Gastrocnemius medialis (tissue), 4 donors: ENCODE results near the gene CRACDL. TPM values are rescaled to one million over a fixed set of nuclear protein-coding genes. Genes with fewer than 3 reads are reported as not detected.

Experiments
- ATAC-seq, 2 donors: fragments of 150-250 bp; one replicate each; pipeline ENCODE4 v1.9.1; 2016
- DNase-seq, 2 donors: peaks; one replicate each; pipeline ENCODE4 v3.0.0-alpha.2; 2019
- H3K27ac ChIP-seq, 4 donors: fragments of 200-600 bp; sonication (generic); 1 replicate in 1 of 4; 2 replicates in 3 of 4; pipeline ENCODE4 v1.5.1; 2016 to 2018; ENCODE audit warnings: mild to moderate bottlenecking in 2 of 4, moderate library complexity in 1 of 4
- H3K27me3 ChIP-seq, 3 donors: fragments of 200-600 bp; sonication (generic) in 2 of 3; 1 replicate in 1 of 3; 2 replicates in 2 of 3; pipeline versions ENCODE4 v1.5.1 to v1.6.0; 2016 to 2019; ENCODE audit warnings: mild to moderate bottlenecking in 1 of 3, moderate library complexity in 1 of 3
- H3K36me3 ChIP-seq, 2 donors: fragments of 200-600 bp; sonication (generic) in 1 of 2; one replicate each; pipeline ENCODE4 v1.5.1; 2017 to 2018
- H3K4me1 ChIP-seq, 2 donors: fragments of 200-600 bp; sonication (generic) in 1 of 2; one replicate each; pipeline ENCODE4 v1.5.1; 2016 to 2017; ENCODE audit warnings: mild to moderate bottlenecking in 2 of 2
- H3K4me3 ChIP-seq, 4 donors: fragments of 200-600 bp; sonication (generic) in 3 of 4; 1 replicate in 1 of 4; 2 replicates in 3 of 4; pipeline ENCODE4 v1.5.1; 2016 to 2019; ENCODE audit warnings: mild to moderate bottlenecking in 2 of 4
- H3K9me3 ChIP-seq, 3 donors: fragments of 200-600 bp; sonication (generic) in 2 of 3; 1 replicate in 1 of 3; 2 replicates in 2 of 3; pipeline ENCODE4 v1.5.1; 2016 to 2019
- POLR2A ChIP-seq, 2 donors: fragments of 450-650 bp; IDR thresholded peaks; one replicate each; pipeline ENCODE4 v1.6.1; 2017; ENCODE audit warnings: antibody characterized with exemption in 2 of 2, mild to moderate bottlenecking in 2 of 2, moderate library complexity in 2 of 2
- in situ Hi-C, 4 donors: fragments of 200-750 bp; cut with MboI; loops; one replicate each; pipeline versions ENCODE4 v1.15.0 to v1.8.0; 2017; ENCODE audit warnings: low sequenced_read_pairs in 4 of 4
- intact Hi-C: fragments of 100-400 bp; cut with DNase I; formaldehyde crosslinking; loops from one replicate; pipeline ENCODE4 v1.15.1; 2023; ENCODE audit warnings: low total_unique reads
- total RNA-seq, 4 donors: library from RNA; depleted of rRNA; stranded (reverse); fragments of >200 nt; gene quantifications; one replicate each; pipeline versions ENCODE4 v1.1.0 to v1.2.3, GENCODE V29; 2016
- TF ChIP-seq, protein P1 (sequence below), 5 experiments: fragments of 450-650 bp in 3 of 5; fragments of 200-600 bp in 2 of 5; sonication (generic) in 2 of 5; IDR thresholded peaks in 4 of 5; conservative IDR thresholded peaks in 1 of 5; 1 replicate in 4 of 5; 2 replicates in 1 of 5; pipeline ENCODE4 v1.5.1; 2016 to 2019; ENCODE audit warnings: antibody characterized with exemption in 5 of 5, mild to moderate bottlenecking in 3 of 5, moderate library complexity in 3 of 5

The CRACDL gene
- total RNA-seq, 4 donors from 2014 or later = 0.71 to 18.2 (median 2.9) TPM

- H3K4me1 ChIP-seq = no peaks in the 10 kb centered on the region
- no peak overlapping the region for H3K27ac ChIP-seq
- ATAC-seq = no peak
- DNase-seq = no peak
- in situ Hi-C loops = no loop called here
- TF ChIP-seq POLR2A (IDR thresholded peaks at IDR 0.05) = no peak
- TF ChIP-seq, protein P1, sequence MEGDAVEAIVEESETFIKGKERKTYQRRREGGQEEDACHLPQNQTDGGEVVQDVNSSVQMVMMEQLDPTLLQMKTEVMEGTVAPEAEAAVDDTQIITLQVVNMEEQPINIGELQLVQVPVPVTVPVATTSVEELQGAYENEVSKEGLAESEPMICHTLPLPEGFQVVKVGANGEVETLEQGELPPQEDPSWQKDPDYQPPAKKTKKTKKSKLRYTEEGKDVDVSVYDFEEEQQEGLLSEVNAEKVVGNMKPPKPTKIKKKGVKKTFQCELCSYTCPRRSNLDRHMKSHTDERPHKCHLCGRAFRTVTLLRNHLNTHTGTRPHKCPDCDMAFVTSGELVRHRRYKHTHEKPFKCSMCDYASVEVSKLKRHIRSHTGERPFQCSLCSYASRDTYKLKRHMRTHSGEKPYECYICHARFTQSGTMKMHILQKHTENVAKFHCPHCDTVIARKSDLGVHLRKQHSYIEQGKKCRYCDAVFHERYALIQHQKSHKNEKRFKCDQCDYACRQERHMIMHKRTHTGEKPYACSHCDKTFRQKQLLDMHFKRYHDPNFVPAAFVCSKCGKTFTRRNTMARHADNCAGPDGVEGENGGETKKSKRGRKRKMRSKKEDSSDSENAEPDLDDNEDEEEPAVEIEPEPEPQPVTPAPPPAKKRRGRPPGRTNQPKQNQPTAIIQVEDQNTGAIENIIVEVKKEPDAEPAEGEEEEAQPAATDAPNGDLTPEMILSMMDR (IDR thresholded peaks at IDR 0.05 in 4 of 5, conservative IDR thresholded peaks at IDR 0.05 in 1 of 5) = no peak
- H3K4me3 ChIP-seq = no peak overlapping the region
- no peaks in the 10 kb centered on the region for H3K36me3 ChIP-seq
- intact Hi-C loops = no loop called here
- no peaks in the 10 kb centered on the region for H3K9me3 ChIP-seq
- H3K27me3 ChIP-seq = peaks cover 0 to 2% (median 2%) of the 10 kb centered on the region in 3 donors
These were observed 185.3 kb downstream of the CRACDL start for GRCh38 chr2:98750593-98751282.

DNA sequence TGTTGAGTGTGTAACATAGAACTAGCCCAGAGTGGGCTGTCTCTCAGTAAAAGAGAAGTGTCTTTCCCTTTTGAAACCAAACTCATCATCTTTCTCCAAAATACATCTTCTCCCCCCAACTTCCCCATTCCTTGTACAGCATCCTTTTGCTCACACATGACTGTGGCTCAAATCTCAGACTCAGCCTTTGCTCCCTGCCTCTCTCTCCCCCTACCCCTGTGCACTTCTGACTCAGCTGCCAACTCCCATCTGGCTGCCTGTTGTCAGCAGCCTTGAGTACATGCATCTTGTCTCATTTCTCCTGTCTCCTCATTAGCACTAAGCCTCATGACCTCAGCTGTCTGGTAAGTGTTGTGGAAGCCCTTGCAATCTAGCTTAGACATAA lies 187.0 kb downstream of the CRACDL start:
- Histone ChIP-seq H3K27ac (no peak overlapping the region), H3K9me3 (no peaks in the 10 kb centered on the region), H3K4me1 (peaks cover 0 to 3% of the 10 kb centered on the region in 2 donors), H3K36me3 (no peaks in the 10 kb centered on the region), H3K4me3 (no peak overlapping the region), H3K27me3 (peaks cover 0 to 2% (median 1%) of the 10 kb centered on the region in 3 donors)
- intact Hi-C loops = no loop called here
- DNase-seq (peak in 1 of 2 donors; percentile 35), ATAC-seq (peak; percentile 30 to 39)
- no peak for TF ChIP-seq POLR2A (IDR thresholded peaks at IDR 0.05)
- TF ChIP-seq, protein P1 (IDR thresholded peaks at IDR 0.05 in 4 of 5, conservative IDR thresholded peaks at IDR 0.05 in 1 of 5) = no peak
- in situ Hi-C loops = no loop called here

DNA sequence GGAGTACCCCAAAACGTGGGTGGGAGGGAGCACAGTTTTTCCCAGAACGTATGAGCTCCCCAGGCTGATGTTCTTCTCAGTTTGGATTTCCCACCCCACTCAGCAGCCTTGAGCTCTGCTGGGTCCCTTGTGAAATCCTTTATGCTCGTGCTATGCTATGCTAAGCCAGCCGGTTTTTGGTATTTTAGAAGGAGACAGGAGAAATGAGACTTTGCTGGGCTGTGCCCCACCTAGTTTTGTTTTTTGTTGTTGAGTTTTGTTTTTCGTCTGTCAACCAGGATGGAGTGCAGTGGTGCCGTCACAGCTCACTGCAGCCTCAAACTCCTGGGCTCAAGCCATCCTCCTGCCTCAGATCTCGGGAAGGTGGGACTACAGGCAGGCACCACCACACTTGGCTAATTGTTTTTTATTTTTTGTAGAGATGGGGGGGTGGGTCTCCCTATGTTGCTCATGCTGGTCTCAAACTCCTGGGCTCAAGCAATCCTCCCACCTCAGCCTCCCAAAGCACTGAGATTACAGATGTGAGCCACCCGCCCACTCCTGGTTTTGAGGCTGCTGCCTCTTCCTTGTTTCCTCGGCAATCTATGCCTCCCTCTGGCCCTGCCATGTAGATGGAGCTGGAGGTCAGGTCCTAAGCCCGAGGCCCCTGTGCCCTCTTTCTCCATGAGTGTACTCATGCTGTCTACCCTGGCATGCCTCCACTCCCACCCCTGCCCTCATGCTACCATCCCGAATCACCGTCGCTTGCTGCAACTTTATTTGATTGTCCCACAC lies 187.5 kb downstream of the CRACDL start:
- no peak for TF ChIP-seq POLR2A (IDR thresholded peaks at IDR 0.05)
- TF ChIP-seq, protein P1 (IDR thresholded peaks at IDR 0.05 in 4 of 5, conservative IDR thresholded peaks at IDR 0.05 in 1 of 5) = no peak
- intact Hi-C loops = no loop called here
- DNase-seq (no peak), ATAC-seq (no peak)
- no peak overlapping the region for H3K27ac ChIP-seq
- H3K36me3 ChIP-seq = no peaks in the 10 kb centered on the region
- in situ Hi-C loops = no loop called here
- H3K9me3 ChIP-seq = no peaks in the 10 kb centered on the region
- no peak overlapping the region for H3K4me3 ChIP-seq
- H3K27me3 ChIP-seq = peaks cover 0 to 2% (median 0%) of the 10 kb centered on the region in 3 donors
- peaks cover 0 to 7% of the 10 kb centered on the region in 2 donors for H3K4me1 ChIP-seq

DNA sequence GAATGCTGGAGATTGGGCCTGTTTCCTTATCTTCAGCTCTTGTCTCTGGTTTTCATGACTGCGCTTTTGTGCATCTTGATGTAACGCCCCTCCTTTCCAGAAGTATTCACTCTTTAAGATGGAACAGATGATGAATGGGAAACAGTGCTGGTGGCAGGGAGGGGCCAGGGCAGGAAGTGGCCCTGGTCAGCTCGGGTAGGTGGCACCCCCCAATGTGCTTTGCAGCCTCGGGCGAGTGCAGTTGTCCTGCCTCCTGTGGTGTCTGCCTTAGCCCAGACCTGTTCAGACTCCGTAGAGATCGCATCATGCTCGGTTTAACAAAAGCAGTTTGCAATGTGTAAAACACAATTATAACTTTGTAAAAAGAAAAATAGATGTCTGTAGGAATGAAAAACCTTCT lies 188.1 kb downstream of the CRACDL start:
- in situ Hi-C loops = no loop called here
- Histone ChIP-seq H3K36me3 (no peaks in the 10 kb centered on the region), H3K27me3 (peaks cover 0 to 2% (median 0%) of the 10 kb centered on the region in 3 donors), H3K9me3 (no peaks in the 10 kb centered on the region), H3K4me1 (peaks cover 0 to 7% of the 10 kb centered on the region in 2 donors), H3K27ac (no peak overlapping the region), H3K4me3 (no peak overlapping the region)
- TF ChIP-seq, protein P1 (IDR thresholded peaks at IDR 0.05 in 4 of 5, conservative IDR thresholded peaks at IDR 0.05 in 1 of 5) = no peak
- TF ChIP-seq POLR2A (IDR thresholded peaks at IDR 0.05) = no peak
- no peak for DNase-seq
- intact Hi-C loops = no loop called here
- no peak for ATAC-seq
